ENCODE measurements around the gene ARHGAP42.

ARHGAP42 gene

DNA sequence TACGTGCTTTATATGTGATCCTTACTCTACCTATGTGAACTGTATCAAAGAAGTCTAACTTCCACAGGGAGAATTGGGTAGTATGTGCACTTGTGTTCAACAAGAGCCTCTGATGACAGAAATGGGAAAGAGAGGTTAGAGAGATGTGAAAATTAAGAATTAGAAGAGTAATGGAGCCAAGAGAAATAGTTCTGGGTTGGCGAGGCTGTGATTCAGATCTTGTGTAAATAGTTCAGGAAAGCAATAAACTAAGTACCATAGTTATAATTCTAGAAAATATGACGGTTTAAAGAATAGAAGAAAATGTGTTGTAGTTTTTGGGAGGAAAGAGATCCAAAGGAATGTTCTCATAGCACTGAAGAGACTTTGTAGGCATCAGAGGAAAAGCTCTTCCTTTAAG lies 112.4 kb downstream of the ARHGAP42 start:
- DNase-seq = no peak

DNA sequence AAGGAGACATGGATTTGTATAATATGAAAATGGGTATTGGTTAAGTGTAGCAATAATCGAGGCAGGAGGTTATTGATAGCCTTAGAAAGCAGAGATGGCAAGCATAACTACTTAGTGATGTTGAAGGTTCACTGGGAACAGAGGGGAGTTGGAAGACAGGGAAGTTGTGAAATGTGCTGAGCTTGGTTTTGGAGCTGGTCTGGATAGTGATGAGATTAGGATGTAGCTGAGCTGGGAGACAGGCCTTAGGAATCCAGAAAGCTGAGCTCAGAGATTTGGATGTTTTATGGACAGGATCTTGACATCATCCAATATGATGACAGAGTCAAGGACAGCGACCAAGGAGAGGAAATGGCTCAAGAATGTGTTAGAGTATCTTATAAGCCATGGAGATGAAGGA lies 113.1 kb downstream of the ARHGAP42 start:
- no peak for DNase-seq

GRCh38 chr11:100801225-100801999 lies 114.3 kb downstream of the ARHGAP42 start:
- no peak for DNase-seq

GRCh38 chr11:100805506-100806199 lies 118.6 kb downstream of the ARHGAP42 start:
- DNase-seq = no peak

DNA sequence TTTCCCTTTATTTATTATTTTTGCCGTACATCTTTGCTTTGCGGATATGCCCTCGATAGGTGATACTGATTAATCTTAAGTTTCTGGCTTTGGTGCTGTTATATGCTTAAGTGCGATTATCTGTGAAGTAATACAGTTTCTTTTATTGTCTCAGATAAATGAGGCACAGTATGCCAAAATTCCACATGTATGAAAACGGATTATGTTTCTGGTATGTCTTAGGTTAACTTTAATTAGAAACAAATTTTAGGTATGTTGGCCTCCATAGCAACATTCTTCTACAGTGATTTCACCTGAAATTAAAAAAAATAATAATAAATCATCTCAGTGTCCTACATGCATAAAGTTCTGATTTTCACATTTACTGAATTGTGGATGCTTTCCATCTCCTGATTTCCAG lies 119.2 kb downstream of the ARHGAP42 start:
- no peak for DNase-seq

DNA sequence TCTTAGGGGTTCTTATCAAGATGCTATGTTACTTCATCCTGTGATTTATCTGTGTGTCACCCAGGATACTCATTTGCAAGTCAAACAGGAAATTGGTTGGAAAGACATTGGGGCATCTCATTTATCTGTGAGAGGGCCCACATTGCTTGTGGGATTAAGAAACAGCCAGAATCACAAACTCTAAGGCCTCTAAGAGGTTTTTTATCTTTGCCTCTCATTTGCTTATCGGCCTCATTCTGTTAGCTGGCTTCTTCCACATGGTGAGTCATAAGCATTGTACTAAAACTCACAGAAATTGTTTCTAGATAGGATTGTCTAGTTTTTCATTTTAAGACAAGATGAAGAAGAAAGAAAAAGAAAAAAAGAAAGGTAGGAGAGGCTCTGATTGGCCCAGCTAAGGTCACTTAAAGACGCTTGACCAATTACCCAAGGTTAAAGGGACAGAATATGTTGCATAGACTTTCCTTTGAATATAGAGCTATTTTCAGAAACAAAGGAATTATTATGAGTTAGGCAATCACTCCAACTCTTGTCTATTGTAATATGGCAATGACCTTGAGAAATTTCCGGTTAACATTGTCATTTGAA lies 121.9 kb downstream of the ARHGAP42 start:
- DNase-seq = no peak

DNA sequence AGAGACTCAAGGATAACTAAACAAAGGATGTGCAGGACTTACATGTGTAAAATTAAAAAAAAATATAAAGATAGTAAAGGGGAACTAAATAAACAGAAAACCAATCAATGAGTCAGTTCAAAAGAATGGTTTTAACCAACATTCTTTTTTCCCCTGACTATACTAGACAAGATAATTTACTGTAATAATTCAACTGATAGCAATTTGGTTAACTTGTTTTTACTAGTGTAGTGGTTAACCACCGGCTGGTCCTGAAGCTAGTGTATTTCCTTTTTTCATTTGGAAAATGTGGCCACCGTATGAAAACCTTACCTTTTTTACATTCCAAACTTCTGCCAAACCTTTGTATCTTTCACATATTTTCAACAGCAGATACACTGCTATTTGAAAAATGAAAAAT lies 123.1 kb downstream of the ARHGAP42 start:
- DNase-seq = no peak

DNA sequence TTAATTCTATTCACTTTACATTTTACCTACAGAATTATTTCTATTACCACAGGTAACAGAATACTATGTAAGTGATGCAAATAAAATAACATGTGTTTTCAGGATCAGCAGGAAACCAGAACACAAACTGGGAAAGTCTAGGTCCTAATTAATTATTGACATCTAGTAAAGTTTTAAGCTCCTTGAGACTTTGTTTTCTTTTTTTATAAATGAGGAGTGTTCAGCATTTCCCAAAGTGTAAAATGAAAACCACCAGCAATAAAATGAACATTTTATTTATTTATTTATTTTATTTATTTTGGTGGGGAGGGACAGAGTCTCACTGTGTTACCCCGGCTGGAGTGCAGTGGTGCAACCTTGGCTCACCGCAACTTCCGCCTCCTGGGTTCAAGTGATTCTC lies 123.6 kb downstream of the ARHGAP42 start:
- no peak for DNase-seq

DNA sequence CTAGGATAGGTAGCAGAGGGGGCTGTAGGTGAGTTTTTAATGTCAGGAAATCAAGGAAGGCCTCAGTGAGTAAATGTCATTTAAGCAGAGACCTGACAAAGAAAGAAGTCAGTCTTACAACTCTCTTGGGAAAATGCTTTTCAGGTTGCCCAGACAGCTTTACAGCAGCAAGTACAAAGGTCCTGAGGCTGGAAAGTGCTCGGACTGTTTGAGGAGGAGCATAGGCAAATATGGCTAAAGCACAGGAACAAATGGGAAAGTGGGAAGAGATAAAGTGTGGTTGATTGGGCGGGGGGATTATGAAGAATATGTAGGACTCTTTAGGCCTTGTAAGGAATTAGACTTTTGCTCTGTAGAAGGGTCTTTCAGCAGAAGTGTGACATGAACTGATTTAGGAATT lies 125.4 kb downstream of the ARHGAP42 start:
- DNase-seq = no peak

DNA sequence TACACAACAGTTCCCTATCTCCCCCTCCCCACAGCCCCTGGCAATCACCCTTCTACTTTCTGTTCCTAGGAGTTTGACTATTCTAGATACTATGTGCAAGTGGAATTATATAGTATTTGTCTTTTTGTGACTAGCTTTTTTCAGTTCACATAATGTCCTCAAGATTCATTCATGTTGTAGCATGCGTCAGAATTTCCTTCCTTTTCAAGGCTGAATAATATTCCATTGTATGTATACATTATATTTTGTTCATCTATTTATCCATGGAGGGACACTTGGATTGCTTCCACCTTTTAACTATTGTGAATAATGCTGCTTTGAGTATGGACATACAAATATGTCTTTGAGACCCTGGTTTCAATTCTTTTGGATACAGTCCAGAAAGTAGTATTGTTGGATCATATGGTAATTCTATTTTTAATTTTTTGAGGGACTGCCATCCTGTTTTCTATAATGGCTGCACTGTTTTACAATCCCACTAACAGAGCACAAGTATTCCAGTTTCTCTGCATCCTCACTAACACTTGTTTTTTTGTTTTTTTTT lies 128.8 kb downstream of the ARHGAP42 start:
- no peak for DNase-seq

GRCh38 chr11:100816823-100817222 lies 129.7 kb downstream of the ARHGAP42 start:
- no peak for DNase-seq

DNA sequence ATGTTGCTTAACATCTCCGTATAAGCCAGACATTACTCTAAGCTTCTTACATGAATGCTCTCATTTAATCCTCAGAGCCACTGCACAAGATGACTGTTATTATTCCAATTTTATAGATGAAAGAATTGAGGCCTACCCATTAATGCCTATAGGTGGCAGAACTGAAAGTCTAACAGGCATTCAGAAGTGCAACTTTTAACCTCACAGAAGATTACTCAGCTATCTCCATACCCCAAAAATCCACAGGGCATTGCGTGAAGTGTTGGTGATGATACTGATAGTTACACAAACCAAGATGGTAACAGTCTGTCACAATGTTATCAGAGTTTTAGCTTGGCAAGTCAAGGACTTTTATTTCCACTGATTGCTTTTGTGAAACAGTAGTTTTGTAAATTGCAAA lies 130.5 kb downstream of the ARHGAP42 start:
- no peak for DNase-seq

DNA sequence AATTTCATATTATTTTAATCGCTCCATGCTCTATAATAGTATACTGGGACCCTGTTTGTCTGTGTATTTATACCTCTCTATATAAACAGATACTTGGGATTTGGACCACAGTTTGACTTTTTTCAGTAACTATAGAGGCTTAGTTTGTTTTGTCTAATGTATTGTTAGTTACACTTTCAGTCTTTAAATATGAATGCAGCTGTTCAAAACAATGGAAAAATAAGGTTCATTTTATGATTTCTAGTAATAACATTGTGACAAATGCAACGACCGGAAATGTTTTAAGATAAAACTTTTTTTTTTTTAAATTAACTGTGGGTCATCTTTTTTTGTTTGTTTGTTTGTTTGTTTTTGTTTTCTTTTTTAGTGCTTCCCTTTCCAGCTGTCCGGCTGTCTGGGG lies 133.5 kb downstream of the ARHGAP42 start:
- no peak for DNase-seq

- no peak for DNase-seq
Measured at GRCh38 chr11:100821198-100821597, 134.1 kb downstream of the ARHGAP42 start.

- DNase-seq = no peak
Measured at GRCh38 chr11:100823360-100823759, 136.3 kb downstream of the ARHGAP42 start.

GRCh38 chr11:100824041-100824809 lies 137.1 kb downstream of the ARHGAP42 start:
- DNase-seq = no peak

- peak in 1 of 51 donors; percentile 8 for DNase-seq
Measured at GRCh38 chr11:100825626-100826025, 138.5 kb downstream of the ARHGAP42 start.

DNA sequence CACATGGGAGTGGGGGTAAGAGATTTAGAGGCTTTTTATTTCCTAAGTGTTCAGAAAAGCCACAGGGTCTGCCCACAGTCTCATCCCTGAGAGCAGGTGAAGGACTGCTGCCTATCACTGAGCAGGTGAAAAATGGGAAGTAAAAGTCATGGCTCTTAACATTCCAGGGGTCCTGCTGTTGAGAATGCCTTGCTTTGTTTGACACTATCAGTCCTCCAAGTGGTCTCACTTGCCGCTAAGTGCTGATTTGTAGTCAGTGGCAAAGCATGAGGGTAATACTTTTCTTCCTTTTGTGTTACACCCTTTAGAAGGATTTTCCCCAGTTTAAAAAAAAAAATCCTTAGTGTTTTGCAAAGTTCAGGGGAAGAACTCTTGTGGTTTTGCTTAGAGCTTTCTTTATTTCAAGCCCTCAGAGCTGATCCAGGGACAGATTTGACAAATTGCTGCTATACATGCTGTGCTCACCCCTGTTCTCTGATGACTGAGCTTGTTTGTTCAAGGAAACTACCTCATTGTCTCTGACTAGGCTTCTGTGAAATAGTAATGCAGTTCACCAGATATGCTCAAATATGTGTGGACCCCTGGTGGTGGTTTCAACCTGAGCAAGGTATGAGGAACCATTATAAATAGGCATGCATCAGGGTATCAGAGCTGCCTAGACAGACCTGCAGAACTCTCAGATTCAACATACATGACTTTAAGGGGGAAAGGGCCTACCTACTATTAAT lies 141.0 kb downstream of the ARHGAP42 start:
- no peak for DNase-seq

DNA sequence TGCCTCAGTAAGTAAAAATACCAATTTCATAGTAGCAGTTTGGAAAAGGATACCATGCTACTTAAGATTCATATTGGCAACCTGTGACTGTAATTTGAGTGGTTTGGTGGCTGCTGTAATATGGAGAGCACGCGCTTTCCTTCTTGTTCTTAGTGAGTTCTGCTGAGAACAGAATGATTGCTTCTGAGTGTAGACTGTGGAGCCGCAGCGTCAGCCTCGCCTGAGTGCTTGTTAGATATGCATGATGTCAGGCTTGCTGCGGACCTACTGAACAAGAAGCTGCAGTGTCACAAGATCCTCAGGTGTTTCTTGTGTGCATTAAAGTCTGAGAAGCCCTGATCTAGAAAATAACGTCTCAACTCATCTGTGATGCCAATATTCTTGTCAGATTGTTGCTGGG lies 143.2 kb downstream of the ARHGAP42 start:
- peak in 5 of 51 donors; percentile 1 to 6 (median 5) for DNase-seq

DNA sequence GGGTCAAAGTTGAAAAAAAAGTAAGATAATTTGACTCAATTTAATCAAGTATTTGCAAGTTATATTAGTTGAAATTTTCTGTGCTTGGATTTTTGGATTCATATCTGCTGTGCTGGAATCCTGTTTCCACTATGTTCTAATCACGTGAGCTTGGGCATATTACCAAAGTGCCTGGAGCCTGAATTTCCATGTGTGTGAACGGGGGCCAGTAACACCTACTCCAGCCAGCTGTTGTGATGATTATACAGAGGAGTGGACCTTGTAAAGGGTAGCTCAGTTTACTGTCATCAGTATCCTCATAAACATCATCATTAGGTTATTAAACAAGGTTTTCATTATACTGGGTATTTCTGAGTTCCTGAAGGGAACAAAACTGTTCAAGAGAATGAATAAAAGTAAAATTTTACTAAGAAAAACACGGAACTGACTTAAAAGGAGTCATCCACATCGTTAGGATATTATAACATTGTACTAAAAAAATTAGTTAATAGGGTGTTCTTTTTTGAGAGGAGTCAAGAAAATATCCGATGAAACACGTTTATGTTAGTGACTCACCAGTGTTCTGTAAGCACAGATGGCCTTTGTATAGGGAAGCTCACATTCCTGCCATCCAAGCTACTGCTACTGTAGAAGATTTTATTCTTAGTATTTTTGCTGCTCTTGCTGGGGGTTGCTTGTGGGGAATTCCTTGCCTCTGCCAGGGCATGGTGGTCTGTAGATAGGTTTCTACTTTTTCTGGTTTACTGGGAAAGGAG lies 144.1 kb downstream of the ARHGAP42 start:
- no peak for DNase-seq

Measured in hypothalamus (tissue), 51 donors.